ENCODE data around the gene SESN1.
"Not testable (repeated sequence)": the region's sequence is repeated elsewhere in the genome, so short reads cannot be mapped to it uniquely, and the experiment has no call there.

SESN1 gene

GRCh38 chr6:109093732-109094415, 772 bp downstream of the SESN1 start:
- DNase-seq = peak; percentile 15

GRCh38 chr6:109092074-109092473, 2.6 kb downstream of the SESN1 start:
- DNase-seq = no peak

- DNase-seq = no peak
These were observed 3.2 kb downstream of the SESN1 start for GRCh38 chr6:109091314-109092024.

- no peak for DNase-seq
These were observed 5.7 kb downstream of the SESN1 start for GRCh38 chr6:109088995-109089394.

GRCh38 chr6:109087661-109088264, 6.9 kb downstream of the SESN1 start:
- DNase-seq = no peak

GRCh38 chr6:109084146-109084545, 10.5 kb downstream of the SESN1 start:
- not testable (repeated sequence) for DNase-seq

GRCh38 chr6:109083657-109084056, 11.0 kb downstream of the SESN1 start:
- no peak for DNase-seq

GRCh38 chr6:109082188-109082577, 12.5 kb downstream of the SESN1 start:
- no peak for DNase-seq

- no peak for DNase-seq
These were observed 13.0 kb downstream of the SESN1 start for GRCh38 chr6:109081516-109082187.

- DNase-seq = no peak
These were observed 13.6 kb downstream of the SESN1 start for GRCh38 chr6:109081026-109081425.

GRCh38 chr6:109079981-109080380, 14.7 kb downstream of the SESN1 start:
- no peak for DNase-seq

- no peak for DNase-seq
These were observed 18.3 kb downstream of the SESN1 start for GRCh38 chr6:109076377-109076776.

- peak; percentile 64 for DNase-seq
These were observed 18.7 kb downstream of the SESN1 start for GRCh38 chr6:109075934-109076333.

- DNase-seq = no peak
These were observed 20.6 kb downstream of the SESN1 start for GRCh38 chr6:109074133-109074415.

GRCh38 chr6:109073344-109074132, 21.1 kb downstream of the SESN1 start:
- DNase-seq = peak; percentile 69

GRCh38 chr6:109071125-109071917, 23.3 kb downstream of the SESN1 start:
- DNase-seq = no peak

GRCh38 chr6:109069746-109070145, 24.9 kb downstream of the SESN1 start:
- DNase-seq = no peak

- DNase-seq = no peak
These were observed 31.8 kb downstream of the SESN1 start for GRCh38 chr6:109062767-109063352.

- DNase-seq = no peak
These were observed 32.4 kb downstream of the SESN1 start for GRCh38 chr6:109062216-109062615.

GRCh38 chr6:109060571-109060970, 34.1 kb downstream of the SESN1 start:
- no peak for DNase-seq

GRCh38 chr6:109059571-109060021, 35.0 kb downstream of the SESN1 start:
- no peak for DNase-seq

- no peak for DNase-seq
These were observed 35.5 kb downstream of the SESN1 start for GRCh38 chr6:109059153-109059552.
